ENCODE measurements around the gene ASCL1. TPM values are rescaled to one million over a fixed set of nuclear protein-coding genes. Genes with fewer than 3 reads are reported as not detected.
A peak's percentile ranks its signal among the peaks of the same experiment; 100 is the strongest.

Gene ASCL1
- total RNA-seq, 2 donors from 2014 or later: 0.17 to 0.53 TPM

- no peak for DNase-seq
- no peak overlapping the region for H3K9ac ChIP-seq (ENCODE audit: low read depth in 2 of 2, low read length in 2 of 2)
Measured at GRCh38 chr12:102958073-102958829, 777 bp downstream of the ASCL1 start.

GRCh38 chr12:102958830-102959176 is 1.3 kb downstream of the ASCL1 start:
- Histone ChIP-seq H3K4me1 (no peaks in the 10 kb centered on the region), H3K27ac (no peak overlapping the region), H3K9me3 (no peaks in the 10 kb centered on the region), H3K9ac (ENCODE audit: low read depth in 2 of 2, low read length in 2 of 2) (no peak overlapping the region), H3K27me3 (peaks cover 88% of the 10 kb centered on the region), H3K4me3 (no peak overlapping the region), H3K36me3 (no peaks in the 10 kb centered on the region)
- no peak for TF ChIP-seq CTCF (IDR thresholded peaks at IDR 0.05)
- intact Hi-C loops (cut with DNase I): no loop called here
- DNase-seq: no peak

More at GRCh38 chr12:102958073-102958829, 777 bp downstream of the ASCL1 start:
- no peak for TF ChIP-seq CTCF (IDR thresholded peaks at IDR 0.05)
- Histone ChIP-seq H3K27me3 (peaks cover 83% of the 10 kb centered on the region), H3K9me3 (no peaks in the 10 kb centered on the region), H3K4me1 (no peaks in the 10 kb centered on the region), H3K27ac (no peak overlapping the region), H3K4me3 (peak overlapping the region; percentile 15), H3K36me3 (no peaks in the 10 kb centered on the region)
- intact Hi-C loops (cut with DNase I): no loop called here

DNA sequence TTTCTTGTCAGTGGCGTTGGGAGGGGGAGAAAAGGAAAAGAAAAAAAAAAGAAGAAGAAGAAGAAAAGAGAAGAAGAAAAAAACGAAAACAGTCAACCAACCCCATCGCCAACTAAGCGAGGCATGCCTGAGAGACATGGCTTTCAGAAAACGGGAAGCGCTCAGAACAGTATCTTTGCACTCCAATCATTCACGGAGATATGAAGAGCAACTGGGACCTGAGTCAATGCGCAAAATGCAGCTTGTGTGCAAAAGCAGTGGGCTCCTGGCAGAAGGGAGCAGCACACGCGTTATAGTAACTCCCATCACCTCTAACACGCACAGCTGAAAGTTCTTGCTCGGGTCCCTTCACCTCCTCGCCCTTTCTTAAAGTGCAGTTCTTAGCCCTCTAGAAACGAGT is 1.9 kb downstream of the ASCL1 start:
- Histone ChIP-seq H3K9me3 (no peaks in the 10 kb centered on the region), H3K9ac (ENCODE audit: low read depth in 2 of 2, low read length in 2 of 2) (no peak overlapping the region), H3K27me3 (peaks cover 88% of the 10 kb centered on the region), H3K27ac (no peak overlapping the region), H3K36me3 (no peaks in the 10 kb centered on the region), H3K4me3 (no peak overlapping the region), H3K4me1 (no peaks in the 10 kb centered on the region)
- DNase-seq: no peak
- no peak for TF ChIP-seq CTCF (IDR thresholded peaks at IDR 0.05)
- intact Hi-C loops (cut with DNase I): no loop called here

DNA sequence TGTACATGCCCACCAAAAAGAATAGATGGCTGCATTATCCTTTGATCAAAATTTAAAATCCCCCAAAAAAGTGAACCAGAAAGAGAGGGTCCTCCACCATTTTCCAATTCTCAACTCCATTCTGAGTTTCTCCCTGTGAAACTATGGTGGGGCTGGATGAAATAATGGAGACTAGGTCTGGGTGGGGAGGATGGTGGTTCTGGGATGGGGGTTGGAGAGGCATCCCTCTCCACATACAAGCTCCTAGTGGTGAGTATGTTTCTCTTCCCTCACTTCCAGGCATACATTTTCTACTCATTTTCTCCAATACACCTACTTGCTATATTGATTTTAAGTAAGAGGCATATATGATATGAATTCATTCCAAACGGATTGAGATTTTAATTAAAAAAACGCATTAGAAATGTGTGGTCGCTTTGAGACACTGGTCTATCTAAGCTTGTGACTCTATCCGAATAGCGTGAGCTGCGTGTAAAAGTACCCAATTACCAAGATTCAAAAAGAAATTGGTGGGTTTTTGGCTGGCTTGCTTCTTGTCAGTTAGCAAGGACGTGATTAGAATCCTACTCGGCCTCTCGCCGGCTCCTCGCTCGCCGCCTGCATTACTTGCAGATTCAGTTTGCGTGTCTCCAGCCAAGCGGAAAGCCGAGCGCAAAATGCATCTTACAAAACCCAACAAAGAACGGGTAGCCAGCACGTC is 3.4 kb downstream of the ASCL1 start:
- intact Hi-C loops (cut with DNase I): no loop called here
- no peak for TF ChIP-seq CTCF (IDR thresholded peaks at IDR 0.05)
- H3K9ac ChIP-seq (ENCODE audit: low read depth in 2 of 2, low read length in 2 of 2): no peak overlapping the region
- no peaks in the 10 kb centered on the region for H3K4me1 ChIP-seq
- H3K36me3 ChIP-seq: no peaks in the 10 kb centered on the region
- no peak overlapping the region for H3K27ac ChIP-seq
- H3K9me3 ChIP-seq: no peaks in the 10 kb centered on the region
- peaks cover 93% of the 10 kb centered on the region for H3K27me3 ChIP-seq
- DNase-seq: no peak
- no peak overlapping the region for H3K4me3 ChIP-seq

DNA sequence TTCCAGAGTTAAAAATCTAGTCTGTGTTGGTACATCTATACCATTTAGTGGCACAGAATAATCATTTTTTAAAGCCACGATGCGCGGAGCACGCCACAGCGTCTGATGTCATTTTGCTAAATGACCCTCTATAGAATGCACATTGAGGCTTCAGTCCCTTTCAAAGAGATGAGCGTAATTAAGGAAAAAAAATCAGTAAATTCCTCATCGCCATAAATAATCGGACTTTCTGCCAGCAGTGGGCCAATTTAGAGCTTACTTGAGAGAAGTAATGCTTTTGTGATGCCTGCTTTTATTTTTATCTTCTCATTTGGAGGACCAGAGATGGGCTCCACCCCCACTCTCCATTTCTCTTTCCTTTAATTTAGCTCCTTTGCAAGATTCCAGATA is 4.0 kb downstream of the ASCL1 start:
- Histone ChIP-seq H3K4me1 (no peaks in the 10 kb centered on the region), H3K27me3 (peaks cover 92% of the 10 kb centered on the region), H3K36me3 (no peaks in the 10 kb centered on the region), H3K9ac (ENCODE audit: low read depth in 2 of 2, low read length in 2 of 2) (no peak overlapping the region), H3K9me3 (no peaks in the 10 kb centered on the region), H3K4me3 (no peak overlapping the region), H3K27ac (no peak overlapping the region)
- no peak for DNase-seq
- intact Hi-C loops (cut with DNase I): no loop called here
- no peak for TF ChIP-seq CTCF (IDR thresholded peaks at IDR 0.05)
